Right lobe of liver (tissue), 6 donors: ENCODE measurements around the gene LGR5. TPM values are rescaled to one million over a fixed set of nuclear protein-coding genes. Genes with fewer than 3 reads are reported as not detected.

Source experiments
- ATAC-seq, 4 donors: fragments of 200-7000 bp; cut with Tn5 transposase; one replicate each; pipeline ENCODE4 v1.9.1; 2020; ENCODE audit warnings: mild to moderate bottlenecking in 4 of 4, moderate library complexity in 4 of 4
- DNase-seq, 3 donors: peaks; one replicate each; pipeline ENCODE4 v3.0.0-alpha.2; 2020
- H3K27ac ChIP-seq, 3 donors: fragments of 200-600 bp; one replicate each; pipeline ENCODE4 v1.8.0; 2022
- H3K27me3 ChIP-seq, 2 donors: fragments of 200-600 bp; one replicate each; pipeline ENCODE4 v1.8.0; 2022
- H3K36me3 ChIP-seq, 4 donors: fragments of 200-600 bp; sonication (generic) in 1 of 4; one replicate each; pipeline versions ENCODE4 v1.5.1 to v1.8.0; 2017 to 2022; ENCODE audit warnings: control low read depth in 1 of 4
- H3K4me1 ChIP-seq, 4 donors: fragments of 200-600 bp; sonication (generic) in 1 of 4; one replicate each; pipeline versions ENCODE4 v1.5.1 to v1.8.0; 2017 to 2022; ENCODE audit warnings: control low read depth in 1 of 4
- H3K4me3 ChIP-seq, 3 donors: fragments of 200-600 bp; one replicate each; pipeline ENCODE4 v1.8.0; 2022
- H3K9me3 ChIP-seq, 4 donors: fragments of 200-600 bp; sonication (generic) in 1 of 4; one replicate each; pipeline versions ENCODE4 v1.5.1 to v1.8.0; 2017 to 2022; ENCODE audit warnings: control low read depth in 1 of 4
- POLR2A ChIP-seq: fragments of 450-650 bp; IDR thresholded peaks from one replicate; pipeline ENCODE4 v1.6.1; 2017; ENCODE audit warnings: antibody characterized with exemption, mild to moderate bottlenecking
- WGBS: methylation state at CpG from one replicate; pipeline ENCODE4 v1.1.6; 2018; ENCODE audit warnings: low coverage, low lambda C conversion rate; ENCODE audit not compliant: insufficient coverage; ENCODE audit errors: missing lambda C conversion rate; 5-methylcytosine and 5-hydroxymethylcytosine counted together
- intact Hi-C, 2 donors: fragments of 100-400 bp; cut with DNase I; formaldehyde crosslinking; loops; one replicate each; pipeline versions ENCODE4 v1.11.2 to v1.14.1; 2022
- total RNA-seq, 6 experiments: library from RNA; depleted of rRNA in 2 of 6; stranded (reverse); fragments of >200 nt in 2 of 6; fragmentation: NEBNext Ultra II Directional in 3 of 6; extraction: Animal tissue kit (Norgen Biotek cat#: 25700) in 3 of 6; gene quantifications; one replicate each; pipeline versions ENCODE4 v1.1.0 to v1.2.4, GENCODE V29; 2016 to 2023
- TF ChIP-seq, protein P1 (sequence below), 4 donors: fragments of 200-600 bp in 3 of 4; fragments of 450-650 bp in 1 of 4; IDR thresholded peaks; one replicate each; pipeline versions ENCODE4 v1.5.1 to v1.8.0; 2016 to 2022; ENCODE audit warnings: antibody characterized with exemption in 4 of 4, mild to moderate bottlenecking in 2 of 4
- donor health status: DM: no; HTN: yes; CAD: no.
- donor health status: DM: no; HTN: no; CAD: no.
- donor health status: DM: no; HTN: no; CAD: no.
- donor health status: DM: no; HTN: yes; CAD: no.
- donor health status: DM: no; HTN: yes; CAD: no.

The LGR5 gene
- total RNA-seq, 6 experiments from 2014 or later = 0.11 to 0.31 (median 0.17) TPM

DNA sequence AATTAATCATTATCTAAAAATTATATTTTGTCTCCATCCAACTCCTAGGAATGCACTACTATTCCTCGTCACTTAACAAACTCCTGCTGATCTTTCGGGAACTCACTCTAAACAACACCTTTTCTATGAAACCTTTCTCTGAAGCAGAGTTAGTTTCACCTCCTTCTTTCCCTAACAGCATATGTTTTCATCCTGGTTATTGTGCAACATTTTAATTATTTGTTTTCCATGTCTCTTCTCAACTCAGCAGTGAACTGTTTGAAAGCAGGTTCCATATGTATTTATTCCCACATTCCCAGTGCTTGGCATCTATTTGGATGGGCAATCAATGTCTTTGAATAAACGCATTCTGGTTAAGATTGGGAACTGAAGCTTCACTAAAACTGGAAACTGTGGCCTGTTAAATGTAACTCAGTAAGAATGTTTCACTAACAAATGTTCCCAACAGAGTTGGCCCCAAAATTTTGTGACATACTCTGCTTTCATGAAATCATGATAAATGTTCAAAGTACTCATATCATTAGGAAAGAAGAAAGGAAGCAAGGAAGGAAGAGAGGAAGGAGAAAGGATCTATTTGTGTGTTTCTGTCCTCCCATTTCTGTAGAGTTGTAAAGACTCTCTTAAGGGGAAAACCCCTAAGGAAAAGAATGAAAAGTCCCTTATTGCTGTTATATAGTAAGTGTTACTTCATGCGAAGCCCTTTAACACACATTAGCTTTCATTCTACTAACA lies 13.9 kb upstream of the LGR5 start:
- DNase-seq (no peak), ATAC-seq (no peak)
- TF ChIP-seq, protein P1, sequence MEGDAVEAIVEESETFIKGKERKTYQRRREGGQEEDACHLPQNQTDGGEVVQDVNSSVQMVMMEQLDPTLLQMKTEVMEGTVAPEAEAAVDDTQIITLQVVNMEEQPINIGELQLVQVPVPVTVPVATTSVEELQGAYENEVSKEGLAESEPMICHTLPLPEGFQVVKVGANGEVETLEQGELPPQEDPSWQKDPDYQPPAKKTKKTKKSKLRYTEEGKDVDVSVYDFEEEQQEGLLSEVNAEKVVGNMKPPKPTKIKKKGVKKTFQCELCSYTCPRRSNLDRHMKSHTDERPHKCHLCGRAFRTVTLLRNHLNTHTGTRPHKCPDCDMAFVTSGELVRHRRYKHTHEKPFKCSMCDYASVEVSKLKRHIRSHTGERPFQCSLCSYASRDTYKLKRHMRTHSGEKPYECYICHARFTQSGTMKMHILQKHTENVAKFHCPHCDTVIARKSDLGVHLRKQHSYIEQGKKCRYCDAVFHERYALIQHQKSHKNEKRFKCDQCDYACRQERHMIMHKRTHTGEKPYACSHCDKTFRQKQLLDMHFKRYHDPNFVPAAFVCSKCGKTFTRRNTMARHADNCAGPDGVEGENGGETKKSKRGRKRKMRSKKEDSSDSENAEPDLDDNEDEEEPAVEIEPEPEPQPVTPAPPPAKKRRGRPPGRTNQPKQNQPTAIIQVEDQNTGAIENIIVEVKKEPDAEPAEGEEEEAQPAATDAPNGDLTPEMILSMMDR (IDR thresholded peaks at IDR 0.05) = no peak
- no peak for TF ChIP-seq POLR2A
- Histone ChIP-seq H3K4me3 (no peak overlapping the region), H3K27ac (no peak overlapping the region), H3K27me3 (no peaks in the 10 kb centered on the region), H3K36me3 (no peaks in the 10 kb centered on the region), H3K4me1 (no peaks in the 10 kb centered on the region), H3K9me3 (no peaks in the 10 kb centered on the region)
- intact Hi-C loops = no loop called here
- 78% methylated on average over 4 of the region's 4 CpGs for WGBS

DNA sequence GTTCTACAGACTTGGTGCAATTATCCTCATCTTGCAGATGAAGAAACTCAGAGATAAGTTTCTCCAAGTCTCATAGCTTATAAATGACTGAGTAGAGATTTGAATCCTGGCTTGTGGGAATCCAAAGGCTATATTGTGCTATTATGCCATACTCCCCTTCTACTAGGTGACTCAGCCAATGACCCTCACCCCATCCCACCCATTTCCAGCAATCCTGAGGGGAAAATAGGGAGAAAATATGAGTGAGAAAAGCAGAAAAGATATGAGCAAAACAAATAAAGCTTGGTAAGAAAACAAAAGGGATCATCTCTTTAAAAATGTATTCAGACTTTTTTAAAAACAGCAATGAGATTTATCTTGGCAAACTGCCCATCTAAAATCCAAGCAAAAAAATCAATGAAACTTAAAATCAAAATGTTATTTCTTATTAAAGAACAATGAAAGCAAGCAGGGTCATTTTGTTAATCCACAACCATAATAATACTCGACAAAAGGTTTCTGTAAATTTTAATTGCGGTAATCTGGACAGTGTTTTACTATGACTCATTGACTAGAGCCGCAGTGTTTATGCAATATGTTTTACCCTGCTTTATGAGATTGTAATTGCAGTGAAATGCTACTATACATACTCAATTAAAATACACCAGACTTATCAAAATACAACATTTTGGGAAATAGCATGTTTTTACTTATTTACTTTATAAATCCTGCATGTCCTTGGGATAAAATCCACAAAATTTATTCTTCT lies 13.1 kb upstream of the LGR5 start:
- Histone ChIP-seq H3K36me3 (no peaks in the 10 kb centered on the region), H3K27me3 (no peaks in the 10 kb centered on the region), H3K27ac (no peak overlapping the region), H3K4me3 (no peak overlapping the region), H3K4me1 (no peaks in the 10 kb centered on the region), H3K9me3 (no peaks in the 10 kb centered on the region)
- no peak for TF ChIP-seq POLR2A
- TF ChIP-seq, protein P1 (IDR thresholded peaks at IDR 0.05) = no peak
- WGBS = 62% methylated on average over 3 of the region's 3 CpGs
- ATAC-seq = no peak
- intact Hi-C loops = no loop called here
- DNase-seq = no peak

GRCh38 chr12:71430756-71431155 lies 8.8 kb upstream of the LGR5 start:
- WGBS = 93% methylated on average over 1 of the region's 1 CpG
- no peak for ATAC-seq
- no peaks in the 10 kb centered on the region for H3K27me3 ChIP-seq
- no peaks in the 10 kb centered on the region for H3K4me1 ChIP-seq
- H3K4me3 ChIP-seq = no peak overlapping the region
- no peaks in the 10 kb centered on the region for H3K36me3 ChIP-seq
- DNase-seq = no peak
- TF ChIP-seq, protein P1 (IDR thresholded peaks at IDR 0.05) = no peak
- no peak for TF ChIP-seq POLR2A
- intact Hi-C loops = no loop called here
- H3K27ac ChIP-seq = no peak overlapping the region
- H3K9me3 ChIP-seq = peaks cover 0 to 4% (median 0%) of the 10 kb centered on the region in 4 donors

DNA sequence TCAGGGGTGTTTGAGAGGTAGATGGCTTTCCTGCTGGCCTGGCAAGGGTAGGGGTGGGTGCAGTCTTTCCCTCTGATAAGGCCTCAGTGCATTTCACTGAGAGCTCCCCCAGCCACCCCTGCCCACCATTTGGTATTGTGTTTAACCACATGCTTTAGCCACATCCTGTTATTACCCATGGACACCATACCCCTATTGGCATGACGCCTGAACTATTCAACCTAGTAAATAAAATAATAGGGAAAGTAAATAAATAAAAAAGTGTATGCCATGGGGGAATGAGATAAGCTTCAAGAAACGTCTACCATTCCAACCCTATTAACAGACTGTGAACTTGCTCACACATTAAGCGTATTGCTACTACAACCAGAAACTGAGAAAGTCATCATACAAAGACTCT lies 7.6 kb upstream of the LGR5 start:
- 67% methylated on average over 3 of the region's 3 CpGs for WGBS
- ATAC-seq (no peak), DNase-seq (no peak)
- Histone ChIP-seq H3K27ac (no peak overlapping the region), H3K4me1 (no peaks in the 10 kb centered on the region), H3K27me3 (no peaks in the 10 kb centered on the region), H3K36me3 (no peaks in the 10 kb centered on the region), H3K4me3 (no peak overlapping the region), H3K9me3 (peaks cover 0 to 4% (median 0%) of the 10 kb centered on the region in 4 donors)
- TF ChIP-seq POLR2A = no peak
- TF ChIP-seq, protein P1 (IDR thresholded peaks at IDR 0.05) = no peak
- intact Hi-C loops = no loop called here
